Measurements from ENCODE around the gene CRABP1. TPM values are rescaled to one million over a fixed set of nuclear protein-coding genes. Genes with fewer than 3 reads are reported as not detected.

CRABP1 gene
- total RNA-seq, 1 donor from 2014 or later, result not detected

GRCh38 chr15:78360367-78360801, 20.2 kb downstream of the CRABP1 start:
- no peaks in the 10 kb centered on the region for H3K36me3 ChIP-seq
- no peaks in the 10 kb centered on the region for H3K9me3 ChIP-seq
- H3K27me3 ChIP-seq, result no peaks in the 10 kb centered on the region
- DNase-seq (ENCODE audit: low spot score in 2 of 2), result peak in 1 of 2 donors; percentile 30
- H3K27ac ChIP-seq, result no peak overlapping the region
- intact Hi-C loops (cut with DNase I), result no loop called here
- TF ChIP-seq CTCF (IDR thresholded peaks at IDR 0.05), result no peak
- H3K4me3 ChIP-seq, result no peak overlapping the region
- no peaks in the 10 kb centered on the region for H3K4me1 ChIP-seq

- no peaks in the 10 kb centered on the region for H3K9me3 ChIP-seq
- no peak overlapping the region for H3K4me3 ChIP-seq
- no peak overlapping the region for H3K27ac ChIP-seq
- intact Hi-C loops (cut with DNase I), result no loop called here
- peak in 1 of 2 donors; percentile 16 for DNase-seq (ENCODE audit: low spot score in 2 of 2)
- no peaks in the 10 kb centered on the region for H3K27me3 ChIP-seq
- no peaks in the 10 kb centered on the region for H3K36me3 ChIP-seq
- no peaks in the 10 kb centered on the region for H3K4me1 ChIP-seq
- TF ChIP-seq CTCF (IDR thresholded peaks at IDR 0.05), result no peak
Measured at GRCh38 chr15:78360958-78361718, 21.0 kb downstream of the CRABP1 start.

GRCh38 chr15:78361771-78362506, 21.8 kb downstream of the CRABP1 start:
- Histone ChIP-seq H3K27me3 (no peaks in the 10 kb centered on the region), H3K36me3 (no peaks in the 10 kb centered on the region), H3K9me3 (no peaks in the 10 kb centered on the region), H3K27ac (no peak overlapping the region), H3K4me3 (no peak overlapping the region), H3K4me1 (no peaks in the 10 kb centered on the region)
- peak in 1 of 2 donors; percentile 40 for DNase-seq (ENCODE audit: low spot score in 2 of 2)
- intact Hi-C loops (cut with DNase I), result no loop called here
- no peak for TF ChIP-seq CTCF (IDR thresholded peaks at IDR 0.05)

- no peak for TF ChIP-seq CTCF (IDR thresholded peaks at IDR 0.05)
- no peaks in the 10 kb centered on the region for H3K4me1 ChIP-seq
- intact Hi-C loops (cut with DNase I), result no loop called here
- no peaks in the 10 kb centered on the region for H3K27me3 ChIP-seq
- H3K9me3 ChIP-seq, result no peaks in the 10 kb centered on the region
- peak in 1 of 2 donors; percentile 31 for DNase-seq (ENCODE audit: low spot score in 2 of 2)
- H3K4me3 ChIP-seq, result no peak overlapping the region
- H3K27ac ChIP-seq, result no peak overlapping the region
- no peaks in the 10 kb centered on the region for H3K36me3 ChIP-seq
Measured at GRCh38 chr15:78362716-78363380, 22.7 kb downstream of the CRABP1 start.

GRCh38 chr15:78363381-78363734, 23.2 kb downstream of the CRABP1 start:
- no peak for DNase-seq (ENCODE audit: low spot score in 2 of 2)
- TF ChIP-seq CTCF (IDR thresholded peaks at IDR 0.05), result no peak
- Histone ChIP-seq H3K4me3 (no peak overlapping the region), H3K4me1 (no peaks in the 10 kb centered on the region), H3K36me3 (no peaks in the 10 kb centered on the region), H3K27ac (no peak overlapping the region), H3K9me3 (no peaks in the 10 kb centered on the region), H3K27me3 (no peaks in the 10 kb centered on the region)
- intact Hi-C loops (cut with DNase I), result no loop called here
